Colon (tissue), 2 donors: ENCODE measurements around the gene TTC31.

Experiments
- FAIRE-seq: peaks from 2 replicates; lab custom pipeline; 2012; peaks lifted over from hg19 to GRCh38; lab: Jason Lieb, UNC
- donor health status: control.
- donor health status: control.

Gene TTC31

GRCh38 chr2:74488643-74489481 is 6.0 kb downstream of the TTC31 start:
- no peak for FAIRE-seq

GRCh38 chr2:74489906-74490305 is 7.0 kb downstream of the TTC31 start:
- no peak for FAIRE-seq

- FAIRE-seq = no peak
These were observed 9.0 kb downstream of the TTC31 start for GRCh38 chr2:74491648-74492544.

- FAIRE-seq = no peak
These were observed 10.7 kb downstream of the TTC31 start for GRCh38 chr2:74493546-74493945.

GRCh38 chr2:74495440-74495839 is 12.6 kb downstream of the TTC31 start:
- no peak for FAIRE-seq

GRCh38 chr2:74496997-74497776 is 14.3 kb downstream of the TTC31 start:
- FAIRE-seq = no peak

- FAIRE-seq = no peak
These were observed 15.1 kb downstream of the TTC31 start for GRCh38 chr2:74497777-74498499.

GRCh38 chr2:74498500-74499266 is 15.8 kb downstream of the TTC31 start:
- FAIRE-seq = no peak

- no peak for FAIRE-seq
These were observed 16.5 kb downstream of the TTC31 start, which contains the start of gene LBX2 for GRCh38 chr2:74499267-74499939. Gene LBX2 (minus strand): TSS chr2:74499603. CDS start chr2:74499537, 66 bp downstream.

- no peak for FAIRE-seq
These were observed 17.2 kb downstream of the TTC31 start for GRCh38 chr2:74499940-74500577.

- no peak for FAIRE-seq
These were observed 17.7 kb downstream of the TTC31 start for GRCh38 chr2:74500578-74500946.

GRCh38 chr2:74501335-74502071 is 18.6 kb downstream of the TTC31 start:
- FAIRE-seq = no peak

- no peak for FAIRE-seq
These were observed 19.4 kb downstream of the TTC31 start for GRCh38 chr2:74502147-74502719.

GRCh38 chr2:74502720-74503505 is 20.0 kb downstream of the TTC31 start:
- no peak for FAIRE-seq

GRCh38 chr2:74503506-74504475 is 20.9 kb downstream of the TTC31 start:
- no peak for FAIRE-seq

GRCh38 chr2:74504591-74504990 is 21.7 kb downstream of the TTC31 start:
- no peak for FAIRE-seq
